CD4-positive, CD25-positive, alpha-beta regulatory T cell (primary cell): ENCODE measurements around the gene POU2F2. TPM values are rescaled to one million over a fixed set of nuclear protein-coding genes. Genes with fewer than 3 reads are reported as not detected.

ENCODE experiments used
- ATAC-seq, 2 donors: fragments of 150-1000 bp; cut with Tn5 transposase; one replicate each; pipeline ENCODE4 v1.10.0; 2021; ENCODE audit warnings: low read depth in 2 of 2, moderate number of reproducible peaks in 2 of 2, moderate library complexity in 1 of 2
- DNase-seq, 3 donors: peaks; one replicate each; pipeline versions ENCODE4 v3.0.0 to v3.0.0-alpha.2; 2012 to 2022; ENCODE audit warnings: mixed read lengths in 1 of 3
- H3K27ac ChIP-seq: one replicate; pipeline ENCODE4 v1.7.0; 2013; ENCODE audit warnings: mild to moderate bottlenecking, low read length; ENCODE audit not compliant: insufficient read depth, poor library complexity, severe bottlenecking
- H3K27me3 ChIP-seq: one replicate; pipeline ENCODE4 v1.7.0; 2013; ENCODE audit warnings: low read length; ENCODE audit not compliant: control insufficient read depth, insufficient read depth
- H3K36me3 ChIP-seq: one replicate; pipeline ENCODE4 v1.7.0; 2013; ENCODE audit warnings: mild to moderate bottlenecking, low read length, moderate library complexity; ENCODE audit not compliant: control insufficient read depth, insufficient read depth
- H3K4me1 ChIP-seq: 2 replicates; pipeline ENCODE4 v1.7.0; 2013; ENCODE audit warnings: mild to moderate bottlenecking, low read length; ENCODE audit not compliant: insufficient read depth, control insufficient read depth, poor library complexity, severe bottlenecking
- H3K4me3 ChIP-seq: one replicate; pipeline ENCODE4 v1.7.0; 2013; ENCODE audit warnings: low read depth, mild to moderate bottlenecking, low read length, moderate library complexity
- H3K9me3 ChIP-seq, 2 experiments: 1 replicate in 1 of 2; 2 replicates in 1 of 2; pipeline ENCODE4 v1.7.0; 2013; ENCODE audit warnings: low read length in 2 of 2, mild to moderate bottlenecking in 1 of 2, moderate library complexity in 1 of 2; ENCODE audit not compliant: control insufficient read depth in 2 of 2
- H3K27ac Mint-ChIP-seq, 3 donors: one replicate each; pipeline ENCODE4 v1.8.0; 2020 to 2022; ENCODE audit warnings: mild to moderate bottlenecking in 3 of 3, mixed read lengths in 3 of 3, moderate library complexity in 2 of 3
- H3K27me3 Mint-ChIP-seq: one replicate; pipeline ENCODE4 v1.8.0; 2022; ENCODE audit warnings: mild to moderate bottlenecking, mixed read lengths
- H3K36me3 Mint-ChIP-seq: one replicate; pipeline ENCODE4 v1.8.0; 2020; ENCODE audit warnings: mixed read lengths
- H3K4me1 Mint-ChIP-seq, 4 donors: one replicate each; pipeline ENCODE4 v1.8.0; 2020 to 2022; ENCODE audit warnings: mixed read lengths in 4 of 4, mild to moderate bottlenecking in 1 of 4
- H3K4me3 Mint-ChIP-seq, 4 donors: one replicate each; pipeline ENCODE4 v1.8.0; 2020 to 2022; ENCODE audit warnings: mild to moderate bottlenecking in 4 of 4, mixed read lengths in 4 of 4, moderate library complexity in 3 of 4
- H3K9me3 Mint-ChIP-seq, 7 donors: one replicate each; pipeline ENCODE4 v1.8.0; 2020 to 2022; ENCODE audit warnings: mixed read lengths in 7 of 7, mild to moderate bottlenecking in 3 of 7, moderate library complexity in 2 of 7
- polyA plus RNA-seq, 4 donors: library from polyadenylated mRNA; unstranded; fragments of 300-500 nt; fragmentation: Illumina TruSeq; gene quantifications; one replicate each; pipeline ENCODE4 v1.2.3, GENCODE V29; 2021
- total RNA-seq: library from RNA; stranded (reverse); gene quantifications from one replicate; pipeline ENCODE4 v1.2.3, GENCODE V29; 2022

Gene POU2F2
- total and polyA plus RNA-seq, 5 donors from 2014 or later: 4.2 to 48.9 (median 7.2) TPM

DNA sequence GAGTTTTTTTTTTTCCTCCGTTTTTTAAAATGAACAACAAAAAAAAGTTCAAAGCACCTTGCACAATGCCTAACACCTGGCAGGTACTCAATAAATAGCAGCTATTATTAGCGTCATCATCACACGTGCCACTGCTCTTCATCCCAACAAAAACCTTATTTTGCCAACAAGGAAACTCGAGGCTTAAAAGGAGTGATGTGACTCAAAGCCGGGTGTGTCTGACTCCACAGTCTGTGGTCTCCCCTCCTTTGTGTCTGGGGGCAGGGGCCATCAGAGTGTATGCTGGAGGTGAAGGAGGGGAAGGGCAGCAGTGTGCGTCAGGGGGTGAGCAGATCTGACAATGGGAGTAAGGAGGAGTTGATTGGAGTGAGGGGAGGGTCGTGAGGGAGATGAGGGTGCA is 34.1 kb upstream of the POU2F2 start:
- H3K36me3 Mint-ChIP-seq: peaks cover 4% of the 10 kb centered on the region
- H3K9me3 Mint-ChIP-seq: no peaks in the 10 kb centered on the region
- H3K36me3 ChIP-seq: no peaks in the 10 kb centered on the region
- H3K9me3 ChIP-seq: no peaks in the 10 kb centered on the region
- H3K4me3 Mint-ChIP-seq: no peak overlapping the region
- H3K27ac ChIP-seq: no peak overlapping the region
- DNase-seq: no peak
- H3K27ac Mint-ChIP-seq: peak overlapping the region in 1 of 3 donors; percentile 30
- H3K27me3 ChIP-seq: no peaks in the 10 kb centered on the region
- peaks cover 0 to 2% (median 0%) of the 10 kb centered on the region in 4 donors for H3K4me1 Mint-ChIP-seq
- H3K4me3 ChIP-seq: no peak overlapping the region
- no peaks in the 10 kb centered on the region for H3K27me3 Mint-ChIP-seq
- H3K4me1 ChIP-seq: no peaks in the 10 kb centered on the region
- ATAC-seq: no peak

DNA sequence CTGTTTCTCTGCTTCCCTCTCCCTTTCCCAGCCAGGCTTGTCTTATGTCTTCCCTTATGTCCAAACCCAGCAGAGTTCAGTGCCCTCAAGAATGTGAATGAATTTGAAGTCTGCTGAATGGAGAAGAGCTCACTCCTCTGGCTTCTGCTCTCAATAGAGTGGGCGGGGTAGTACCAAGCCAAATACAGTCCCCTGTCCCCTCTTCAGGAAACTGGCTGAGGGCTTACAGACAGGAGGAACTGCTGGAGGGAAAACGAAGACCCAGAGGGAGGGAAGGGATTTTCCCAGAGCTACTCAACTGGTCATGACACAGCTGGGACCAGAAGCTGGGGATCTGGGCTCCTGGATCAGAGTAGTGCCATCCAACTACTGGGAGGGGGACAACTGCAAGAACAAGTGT is 32.9 kb upstream of the POU2F2 start:
- Histone ChIP-seq H3K27me3 (no peaks in the 10 kb centered on the region), H3K27ac (no peak overlapping the region), H3K9me3 (no peaks in the 10 kb centered on the region), H3K36me3 (no peaks in the 10 kb centered on the region), H3K4me1 (no peaks in the 10 kb centered on the region), H3K4me3 (no peak overlapping the region)
- H3K4me3 Mint-ChIP-seq: peak overlapping the region in 1 of 4 donors; percentile 21
- H3K27ac Mint-ChIP-seq: peak overlapping the region in 1 of 3 donors; percentile 36
- H3K9me3 Mint-ChIP-seq: no peaks in the 10 kb centered on the region
- DNase-seq (no peak), ATAC-seq (no peak)
- H3K36me3 Mint-ChIP-seq: no peaks in the 10 kb centered on the region
- peaks cover 0 to 2% (median 0%) of the 10 kb centered on the region in 4 donors for H3K4me1 Mint-ChIP-seq
- H3K27me3 Mint-ChIP-seq: no peaks in the 10 kb centered on the region

- H3K4me3 ChIP-seq: no peak overlapping the region
- H3K4me1 ChIP-seq: no peaks in the 10 kb centered on the region
- Mint-ChIP-seq H3K27ac (peak overlapping the region in 1 of 3 donors; percentile 32), H3K9me3 (no peaks in the 10 kb centered on the region), H3K27me3 (no peaks in the 10 kb centered on the region), H3K4me1 (peaks cover 0 to 2% (median 0%) of the 10 kb centered on the region in 4 donors), H3K36me3 (peaks cover 6% of the 10 kb centered on the region), H3K4me3 (peak overlapping the region in 1 of 4 donors; percentile 22)
- H3K27me3 ChIP-seq: no peaks in the 10 kb centered on the region
- no peak overlapping the region for H3K27ac ChIP-seq
- no peak for ATAC-seq
- no peaks in the 10 kb centered on the region for H3K36me3 ChIP-seq
- no peak for DNase-seq
- H3K9me3 ChIP-seq: no peaks in the 10 kb centered on the region
These were observed 29.5 kb upstream of the POU2F2 start for GRCh38 chr19:42161616-42162263.

- DNase-seq (no peak), ATAC-seq (no peak)
- Mint-ChIP-seq H3K36me3 (peaks cover 13% of the 10 kb centered on the region), H3K4me1 (peaks cover 0 to 9% (median 6%) of the 10 kb centered on the region in 4 donors), H3K4me3 (no peak overlapping the region), H3K27ac (peak overlapping the region in 1 of 3 donors; percentile 36), H3K9me3 (no peaks in the 10 kb centered on the region), H3K27me3 (no peaks in the 10 kb centered on the region)
- no peak overlapping the region for H3K4me3 ChIP-seq
- no peak overlapping the region for H3K27ac ChIP-seq
- peaks cover 4% of the 10 kb centered on the region for H3K4me1 ChIP-seq
- no peaks in the 10 kb centered on the region for H3K9me3 ChIP-seq
- no peaks in the 10 kb centered on the region for H3K36me3 ChIP-seq
- no peaks in the 10 kb centered on the region for H3K27me3 ChIP-seq
These were observed 27.7 kb upstream of the POU2F2 start for GRCh38 chr19:42159942-42160341.

- Histone ChIP-seq H3K27me3 (no peaks in the 10 kb centered on the region), H3K9me3 (no peaks in the 10 kb centered on the region), H3K36me3 (no peaks in the 10 kb centered on the region), H3K27ac (no peak overlapping the region), H3K4me1 (peaks cover 10% of the 10 kb centered on the region), H3K4me3 (no peak overlapping the region)
- DNase-seq (no peak), ATAC-seq (no peak)
- Mint-ChIP-seq H3K27ac (no peak overlapping the region), H3K27me3 (no peaks in the 10 kb centered on the region), H3K4me3 (no peak overlapping the region), H3K9me3 (no peaks in the 10 kb centered on the region), H3K4me1 (peaks cover 0 to 18% (median 13%) of the 10 kb centered on the region in 4 donors), H3K36me3 (peaks cover 19% of the 10 kb centered on the region)
These were observed 26.7 kb upstream of the POU2F2 start for GRCh38 chr19:42158926-42159325.

- peak overlapping the region in 1 of 4 donors; percentile 61 for H3K4me3 Mint-ChIP-seq
- no peak for DNase-seq
- ATAC-seq: no peak
These were observed 24.3 kb upstream of the POU2F2 start for GRCh38 chr19:42156571-42156970.

DNA sequence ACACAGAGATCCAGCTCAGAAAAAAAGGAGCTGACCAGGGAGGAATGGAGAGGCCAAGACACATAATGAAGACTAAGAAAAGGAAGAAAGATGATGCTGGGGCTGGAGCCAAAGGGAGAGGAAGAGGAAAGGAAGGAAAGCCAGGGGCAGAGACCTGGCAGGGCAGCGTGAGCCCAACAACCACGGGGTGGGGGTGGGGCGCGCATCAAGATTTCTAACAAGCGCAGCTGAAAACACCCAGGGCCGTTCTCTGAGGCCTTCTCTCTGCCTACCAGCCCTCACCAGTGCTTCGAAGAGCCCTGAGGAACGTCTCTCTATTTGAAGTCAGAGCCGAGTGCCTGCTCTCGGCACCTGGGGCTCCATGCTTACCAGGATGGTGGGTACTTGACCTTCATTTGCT is 23.6 kb upstream of the POU2F2 start:
- Mint-ChIP-seq H3K27me3 (no peaks in the 10 kb centered on the region), H3K27ac (peak overlapping the region in 2 of 3 donors; percentile 23 to 79), H3K4me1 (peaks cover 0 to 22% (median 14%) of the 10 kb centered on the region in 4 donors), H3K4me3 (no peak overlapping the region), H3K36me3 (peaks cover 19% of the 10 kb centered on the region), H3K9me3 (no peaks in the 10 kb centered on the region)
- H3K9me3 ChIP-seq: no peaks in the 10 kb centered on the region
- no peak overlapping the region for H3K27ac ChIP-seq
- H3K4me1 ChIP-seq: peaks cover 10% of the 10 kb centered on the region
- DNase-seq (no peak), ATAC-seq (no peak)
- no peak overlapping the region for H3K4me3 ChIP-seq
- H3K36me3 ChIP-seq: no peaks in the 10 kb centered on the region
- H3K27me3 ChIP-seq: no peaks in the 10 kb centered on the region

More at GRCh38 chr19:42156571-42156970, 24.3 kb upstream of the POU2F2 start:
- H3K4me1 ChIP-seq: peaks cover 10% of the 10 kb centered on the region
- H3K4me1 Mint-ChIP-seq: peaks cover 0 to 22% (median 14%) of the 10 kb centered on the region in 4 donors
- H3K36me3 ChIP-seq: no peaks in the 10 kb centered on the region
- H3K27ac Mint-ChIP-seq: peak overlapping the region in 2 of 3 donors; percentile 20 to 23
- H3K36me3 Mint-ChIP-seq: peaks cover 19% of the 10 kb centered on the region
- no peak overlapping the region for H3K27ac ChIP-seq
- H3K4me3 ChIP-seq: no peak overlapping the region
- no peaks in the 10 kb centered on the region for H3K9me3 Mint-ChIP-seq
- no peaks in the 10 kb centered on the region for H3K27me3 ChIP-seq
- no peaks in the 10 kb centered on the region for H3K9me3 ChIP-seq
- H3K27me3 Mint-ChIP-seq: no peaks in the 10 kb centered on the region
